WTC11 (cell line): ENCODE measurements around the gene MLXIP. TPM values are rescaled to one million over a fixed set of nuclear protein-coding genes. Genes with fewer than 3 reads are reported as not detected.

Experiments
- ATAC-seq: fragments of 200-7000 bp; cut with Tn5 transposase; 2 replicates; pipeline ENCODE4 v1.10.0; 2021; ENCODE audit warnings: mild to moderate bottlenecking, moderate library complexity
- CTCF ChIA-PET: fragments of 300-600 bp; sonication (Branson Sonifier 250); formaldehyde crosslinking; loops from one replicate; lab custom pipeline; 2021; ENCODE audit warnings: antibody characterized with exemption; lab: Charles Lee
- POLR2A ChIA-PET: fragments of 350-600 bp; sonication (Branson Sonifier 250); formaldehyde crosslinking; loops from one replicate; lab custom pipeline; 2021; ENCODE audit warnings: antibody characterized with exemption; lab: Charles Lee
- DNase-seq: peaks from one replicate; pipeline ENCODE4 v3.0.0; 2021; ENCODE audit warnings: low spot score
- H3K27ac Mint-ChIP-seq: 2 replicates; pipeline ENCODE4 v1.8.0; 2021; ENCODE audit warnings: mixed read lengths
- H3K27me3 Mint-ChIP-seq: 2 replicates; pipeline ENCODE4 v1.8.0; 2021; ENCODE audit warnings: low read depth, mild to moderate bottlenecking, moderate library complexity, mixed read lengths
- H3K36me3 Mint-ChIP-seq: 2 replicates; pipeline ENCODE4 v1.8.0; 2021; ENCODE audit warnings: mixed read lengths
- H3K4me1 Mint-ChIP-seq: 2 replicates; pipeline ENCODE4 v1.8.0; 2022; ENCODE audit warnings: mixed read lengths
- H3K4me3 Mint-ChIP-seq: 2 replicates; pipeline ENCODE4 v1.8.0; 2021; ENCODE audit warnings: mild to moderate bottlenecking, moderate library complexity, mixed read lengths
- H3K9me3 Mint-ChIP-seq: 2 replicates; pipeline ENCODE4 v1.8.0; 2021; ENCODE audit warnings: mixed read lengths
- ETV6 ChIP-seq: sonication (generic); formaldehyde crosslinking; IDR thresholded peaks from 2 replicates; pipeline ENCODE4 v1.8.1; 2022; ENCODE audit warnings: mild to moderate bottlenecking, missing genetic modification reagents
- GRHL2 ChIP-seq: fragments of 250-450 bp; sonication (Bioruptor Pico); IDR thresholded peaks from 2 replicates; pipeline ENCODE4 v1.8.0; 2022; ENCODE audit warnings: mild to moderate bottlenecking, moderate library complexity; ENCODE audit not compliant: insufficient replicate concordance, severe bottlenecking
- JUN ChIP-seq: sonication (generic); formaldehyde crosslinking; IDR thresholded peaks from 2 replicates; pipeline ENCODE4 v1.8.0; 2023; ENCODE audit warnings: mild to moderate bottlenecking, missing genetic modification reagents
- RORB ChIP-seq: fragments of 250-450 bp; sonication (Bioruptor Pico); IDR thresholded peaks from 2 replicates; pipeline ENCODE4 v1.9.0; 2021; ENCODE audit warnings: mild to moderate bottlenecking
- SMAD3 ChIP-seq: sonication (generic); formaldehyde crosslinking; IDR thresholded peaks from 2 replicates; pipeline ENCODE4 v1.8.0; 2022; ENCODE audit warnings: missing genetic modification reagents, mild to moderate bottlenecking, borderline replicate concordance
- SMAD4 ChIP-seq: sonication (generic); formaldehyde crosslinking; IDR thresholded peaks from 2 replicates; pipeline ENCODE4 v1.8.0; 2022; ENCODE audit warnings: mild to moderate bottlenecking, missing genetic modification reagents
- SOX15 ChIP-seq: fragments of 250-450 bp; sonication (Bioruptor Pico); IDR thresholded peaks from 2 replicates; pipeline ENCODE4 v1.9.0; 2021; ENCODE audit warnings: mild to moderate bottlenecking
- TEAD4 ChIP-seq: sonication (generic); formaldehyde crosslinking; IDR thresholded peaks from 2 replicates; pipeline ENCODE4 v1.8.0; 2022; ENCODE audit warnings: mild to moderate bottlenecking, missing genetic modification reagents
- ZBTB21 ChIP-seq: sonication (generic); formaldehyde crosslinking; IDR thresholded peaks from 2 replicates; pipeline ENCODE4 v1.8.1; 2023; ENCODE audit warnings: mild to moderate bottlenecking, missing genetic modification reagents, borderline replicate concordance
- ZNF121 ChIP-seq: sonication (generic); formaldehyde crosslinking; IDR thresholded peaks from 2 replicates; pipeline ENCODE4 v1.8.0; 2023; ENCODE audit warnings: missing genetic modification reagents
- ZNF416 ChIP-seq: fragments of 250-450 bp; sonication (Bioruptor Pico); IDR thresholded peaks from 2 replicates; pipeline ENCODE4 v1.9.0; 2021; ENCODE audit warnings: mild to moderate bottlenecking, inconsistent platforms
- total RNA-seq: library from RNA; stranded (reverse); gene quantifications from 3 replicates; pipeline ENCODE4 v1.2.3, GENCODE V29; 2021
- TF ChIP-seq, protein P1 (sequence below): fragments of 250-450 bp; sonication (Bioruptor Pico); IDR thresholded peaks from 2 replicates; pipeline ENCODE4 v1.9.0; 2021; ENCODE audit warnings: moderate library complexity, mild to moderate bottlenecking, inconsistent platforms, borderline replicate concordance
- TF ChIP-seq, protein P2 (sequence below): sonication (generic); formaldehyde crosslinking; IDR thresholded peaks from 2 replicates; pipeline ENCODE4 v1.8.0; 2022; ENCODE audit warnings: missing genetic modification reagents
- TF ChIP-seq, protein P3 (sequence below): fragments of 250-450 bp; sonication (Bioruptor Pico); conservative IDR thresholded peaks from 2 replicates; pipeline ENCODE4 v1.9.0; 2021; ENCODE audit warnings: mild to moderate bottlenecking
- TF ChIP-seq, protein P4 (sequence below): sonication (generic); formaldehyde crosslinking; IDR thresholded peaks from 2 replicates; pipeline ENCODE4 v1.8.0; 2022; ENCODE audit warnings: mild to moderate bottlenecking, missing genetic modification reagents
- TF ChIP-seq, protein P5 (sequence below): sonication (generic); formaldehyde crosslinking; IDR thresholded peaks from 2 replicates; pipeline ENCODE4 v1.8.1; 2023; ENCODE audit warnings: mild to moderate bottlenecking, missing genetic modification reagents, moderate library complexity

MLXIP gene
- total RNA-seq, 1 experiment from 2014 or later: 49.4 TPM

DNA sequence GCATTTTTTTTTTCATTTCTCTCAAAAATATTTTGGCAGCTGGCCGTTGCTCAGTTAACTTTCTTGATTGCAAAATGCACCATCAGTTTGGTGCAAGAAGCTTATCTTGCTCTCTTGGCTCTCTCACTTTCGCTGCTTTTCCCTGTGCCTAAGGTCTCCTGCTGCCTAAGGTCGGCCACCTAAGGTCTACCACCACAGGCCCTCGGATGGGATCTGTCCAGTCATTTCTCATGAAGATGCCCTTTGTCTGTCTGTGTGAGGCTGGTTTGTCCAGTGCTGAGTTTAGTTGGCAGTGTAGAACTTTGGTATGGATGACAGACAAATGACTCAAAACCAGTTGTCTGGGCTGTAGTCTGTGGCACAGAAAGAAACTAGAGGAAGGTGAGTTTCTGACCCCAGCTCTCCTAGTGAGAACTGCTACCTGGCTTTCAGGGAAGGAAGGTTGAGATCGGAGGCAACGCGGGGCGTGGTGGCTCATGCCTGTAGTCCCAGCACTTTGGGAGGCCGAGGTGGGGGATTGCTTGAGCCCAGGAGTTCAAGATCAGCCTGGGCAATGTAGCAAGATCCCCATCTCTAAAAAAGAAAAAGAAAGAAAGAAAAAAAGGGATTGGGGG lies 2.6 kb downstream of the MLXIP start:
- Mint-ChIP-seq H3K9me3 (no peaks in the 10 kb centered on the region), H3K27ac (peak overlapping the region; percentile 34), H3K36me3 (peaks cover 11% of the 10 kb centered on the region), H3K4me3 (peak overlapping the region; percentile 87), H3K4me1 (peaks cover 28% of the 10 kb centered on the region), H3K27me3 (peaks cover 8% of the 10 kb centered on the region)
- POLR2A ChIA-PET: interaction anchor here (0.6 to 1.6 kb wide), 2 partner anchors 17 to 43 kb away, joined by 4 read pairs; no protein-coding TSS in a partner anchor
- TF ChIP-seq ETV6 (CRISPR knock-in tag) (no peak), TEAD4 (no peak), GRHL2 (CRISPR knock-in tag) (no peak), RORB (no peak), SMAD3 (CRISPR knock-in tag) (no peak), ZNF416 (CRISPR knock-in tag) (no peak), ZBTB21 (no peak), SMAD4 (CRISPR knock-in tag) (no peak), SOX15 (CRISPR knock-in tag) (no peak)
- TF ChIP-seq, protein P1, sequence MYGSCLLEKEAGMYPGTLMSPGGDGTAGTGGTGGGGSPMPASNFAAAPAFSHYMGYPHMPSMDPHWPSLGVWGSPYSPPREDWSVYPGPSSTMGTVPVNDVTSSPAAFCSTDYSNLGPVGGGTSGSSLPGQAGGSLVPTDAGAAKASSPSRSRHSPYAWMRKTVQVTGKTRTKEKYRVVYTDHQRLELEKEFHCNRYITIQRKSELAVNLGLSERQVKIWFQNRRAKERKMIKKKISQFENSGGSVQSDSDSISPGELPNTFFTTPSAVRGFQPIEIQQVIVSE: no peak
- TF ChIP-seq, protein P2, sequence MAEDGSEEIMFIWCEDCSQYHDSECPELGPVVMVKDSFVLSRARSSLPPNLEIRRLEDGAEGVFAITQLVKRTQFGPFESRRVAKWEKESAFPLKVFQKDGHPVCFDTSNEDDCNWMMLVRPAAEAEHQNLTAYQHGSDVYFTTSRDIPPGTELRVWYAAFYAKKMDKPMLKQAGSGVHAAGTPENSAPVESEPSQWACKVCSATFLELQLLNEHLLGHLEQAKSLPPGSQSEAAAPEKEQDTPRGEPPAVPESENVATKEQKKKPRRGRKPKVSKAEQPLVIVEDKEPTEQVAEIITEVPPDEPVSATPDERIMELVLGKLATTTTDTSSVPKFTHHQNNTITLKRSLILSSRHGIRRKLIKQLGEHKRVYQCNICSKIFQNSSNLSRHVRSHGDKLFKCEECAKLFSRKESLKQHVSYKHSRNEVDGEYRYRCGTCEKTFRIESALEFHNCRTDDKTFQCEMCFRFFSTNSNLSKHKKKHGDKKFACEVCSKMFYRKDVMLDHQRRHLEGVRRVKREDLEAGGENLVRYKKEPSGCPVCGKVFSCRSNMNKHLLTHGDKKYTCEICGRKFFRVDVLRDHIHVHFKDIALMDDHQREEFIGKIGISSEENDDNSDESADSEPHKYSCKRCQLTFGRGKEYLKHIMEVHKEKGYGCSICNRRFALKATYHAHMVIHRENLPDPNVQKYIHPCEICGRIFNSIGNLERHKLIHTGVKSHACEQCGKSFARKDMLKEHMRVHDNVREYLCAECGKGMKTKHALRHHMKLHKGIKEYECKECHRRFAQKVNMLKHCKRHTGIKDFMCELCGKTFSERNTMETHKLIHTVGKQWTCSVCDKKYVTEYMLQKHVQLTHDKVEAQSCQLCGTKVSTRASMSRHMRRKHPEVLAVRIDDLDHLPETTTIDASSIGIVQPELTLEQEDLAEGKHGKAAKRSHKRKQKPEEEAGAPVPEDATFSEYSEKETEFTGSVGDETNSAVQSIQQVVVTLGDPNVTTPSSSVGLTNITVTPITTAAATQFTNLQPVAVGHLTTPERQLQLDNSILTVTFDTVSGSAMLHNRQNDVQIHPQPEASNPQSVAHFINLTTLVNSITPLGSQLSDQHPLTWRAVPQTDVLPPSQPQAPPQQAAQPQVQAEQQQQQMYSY (CRISPR knock-in tag): no peak
- TF ChIP-seq, protein P3, sequence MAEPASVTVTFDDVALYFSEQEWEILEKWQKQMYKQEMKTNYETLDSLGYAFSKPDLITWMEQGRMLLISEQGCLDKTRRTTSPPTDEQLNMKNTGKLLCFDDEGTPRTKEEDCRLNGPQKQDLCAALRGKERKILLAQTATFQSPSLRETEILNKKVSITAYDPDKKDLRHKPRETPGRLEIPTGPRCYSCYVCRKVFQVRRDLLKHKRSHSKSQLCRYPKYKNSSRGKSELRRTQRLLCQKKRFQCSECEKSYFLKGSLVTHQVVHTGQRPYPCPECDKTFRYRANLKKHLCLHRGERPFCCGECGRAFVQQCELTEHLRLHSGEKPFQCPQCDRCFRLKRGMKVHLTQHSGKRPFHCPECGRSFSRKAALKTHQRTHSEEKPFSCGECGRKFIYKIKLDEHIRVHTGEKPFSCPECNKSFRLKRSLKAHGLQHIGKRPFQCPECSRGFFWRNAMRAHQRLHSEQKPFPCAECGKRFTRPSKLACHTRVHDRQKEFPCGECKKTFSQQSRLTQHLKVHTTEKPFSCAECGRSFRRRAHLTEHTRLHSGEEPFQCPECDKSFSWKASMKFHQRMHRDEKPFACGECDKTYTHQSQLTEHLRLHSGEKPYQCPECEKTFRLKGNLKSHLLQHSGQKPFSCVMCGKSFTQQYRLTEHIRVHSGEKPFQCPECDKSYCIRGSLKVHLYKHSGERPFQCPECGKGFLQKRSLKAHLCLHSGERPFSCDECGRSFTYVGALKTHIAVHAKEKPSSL (CRISPR knock-in tag): no peak
- TF ChIP-seq, protein P4, sequence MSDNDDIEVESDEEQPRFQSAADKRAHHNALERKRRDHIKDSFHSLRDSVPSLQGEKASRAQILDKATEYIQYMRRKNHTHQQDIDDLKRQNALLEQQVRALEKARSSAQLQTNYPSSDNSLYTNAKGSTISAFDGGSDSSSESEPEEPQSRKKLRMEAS (CRISPR knock-in tag): no peak
- TF ChIP-seq, protein P5, sequence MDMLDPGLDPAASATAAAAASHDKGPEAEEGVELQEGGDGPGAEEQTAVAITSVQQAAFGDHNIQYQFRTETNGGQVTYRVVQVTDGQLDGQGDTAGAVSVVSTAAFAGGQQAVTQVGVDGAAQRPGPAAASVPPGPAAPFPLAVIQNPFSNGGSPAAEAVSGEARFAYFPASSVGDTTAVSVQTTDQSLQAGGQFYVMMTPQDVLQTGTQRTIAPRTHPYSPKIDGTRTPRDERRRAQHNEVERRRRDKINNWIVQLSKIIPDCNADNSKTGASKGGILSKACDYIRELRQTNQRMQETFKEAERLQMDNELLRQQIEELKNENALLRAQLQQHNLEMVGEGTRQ (CRISPR knock-in tag): no peak
- ATAC-seq: no peak
- CTCF ChIA-PET: interaction anchor here (1.1 to 3.4 kb wide), 5 partner anchors 18 to 163 kb away, joined by 3 to 14 read pairs (median 10); partner anchors contain the start of gene CFAP251
- DNase-seq: no peak

DNA sequence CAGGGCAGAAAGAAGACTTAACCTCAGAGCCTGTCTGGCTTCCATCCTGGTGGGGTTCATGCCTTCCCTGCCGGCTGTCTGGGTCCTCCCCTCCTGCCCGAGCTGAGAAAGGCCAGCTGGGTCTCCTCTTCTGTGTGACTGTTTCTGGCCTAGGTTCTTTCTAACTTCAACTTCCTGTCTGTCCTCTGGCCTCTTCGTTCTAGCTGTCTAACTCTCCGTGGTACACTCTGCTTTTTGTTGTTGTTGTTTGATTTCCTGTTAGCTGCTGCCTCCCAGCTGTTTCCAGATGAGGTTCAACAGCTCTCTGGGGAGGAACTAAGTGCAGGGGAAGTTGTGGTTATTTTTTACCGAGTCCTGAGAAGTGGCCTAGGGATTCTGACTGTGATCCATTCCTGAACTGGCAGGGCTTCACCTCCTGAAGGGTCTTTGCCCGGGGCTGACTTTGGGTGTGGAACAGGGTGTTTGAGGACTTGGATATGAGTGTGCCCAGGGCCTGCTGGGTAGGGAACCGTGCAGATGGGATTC lies 3.2 kb downstream of the MLXIP start:
- ChIA-PET CTCF (interaction anchor here (2.2 kb wide), 2 partner anchors 19 to 41 kb away, joined by 10 to 14 read pairs; no protein-coding TSS in a partner anchor), POLR2A (interaction anchor here (0.6 kb wide), 1 partner anchor 16 kb away, joined by 4 read pairs; no protein-coding TSS in a partner anchor)
- peak overlapping the region; percentile 85 for H3K27ac Mint-ChIP-seq
- H3K36me3 Mint-ChIP-seq: peaks cover 11% of the 10 kb centered on the region
- TF ChIP-seq ZNF121 (CRISPR knock-in tag): 0 out of 2 replicates have a peak, but pooled peaks have one; percentile 25
- no peak for TF ChIP-seq JUN
- H3K9me3 Mint-ChIP-seq: no peaks in the 10 kb centered on the region
- peaks cover 28% of the 10 kb centered on the region for H3K4me1 Mint-ChIP-seq
- peaks cover 8% of the 10 kb centered on the region for H3K27me3 Mint-ChIP-seq
- ATAC-seq: no peak
- H3K4me3 Mint-ChIP-seq: peak overlapping the region; percentile 34
- no peak for DNase-seq
